NOMO-1 treated with DMSO at 0.1 percent for 48 hours (cell line): ENCODE data around the gene STOML1.

Source experiments
- DNase-seq: peaks from one replicate; lab custom pipeline; 2025; ENCODE audit not compliant: unreplicated experiment; lab: John Stamatoyannopoulos, UW

STOML1 gene

GRCh38 chr15:73991726-73992593 lies at the start of gene STOML1:
Gene STOML1, minus strand, starts transcription at chr15:73992295. Its CDS starts 72 bp downstream, at chr15:73992223.
- peak; percentile 87 for DNase-seq

- DNase-seq, result no peak
These were observed 49.2 kb upstream of the STOML1 start for GRCh38 chr15:74041311-74041756.

GRCh38 chr15:74040109-74040850 lies 48.2 kb upstream of the STOML1 start:
- no peak for DNase-seq

- DNase-seq, result no peak
These were observed 47.5 kb upstream of the STOML1 start for GRCh38 chr15:74039656-74040010.

GRCh38 chr15:74038707-74039655 lies 46.9 kb upstream of the STOML1 start:
- no peak for DNase-seq

- no peak for DNase-seq
These were observed 45.3 kb upstream of the STOML1 start for GRCh38 chr15:74037171-74038117.

GRCh38 chr15:74036271-74037170 lies 44.4 kb upstream of the STOML1 start:
- DNase-seq, result no peak

GRCh38 chr15:74035121-74036017 lies 43.3 kb upstream of the STOML1 start:
- no peak for DNase-seq

- no peak for DNase-seq
These were observed 42.2 kb upstream of the STOML1 start for GRCh38 chr15:74034206-74034755.

- no peak for DNase-seq
These were observed 40.8 kb upstream of the STOML1 start for GRCh38 chr15:74032606-74033561.

GRCh38 chr15:74032046-74032445 lies 40.0 kb upstream of the STOML1 start:
- no peak for DNase-seq

GRCh38 chr15:74028646-74029045 lies 36.6 kb upstream of the STOML1 start:
- no peak for DNase-seq

GRCh38 chr15:74027688-74028087 lies 35.6 kb upstream of the STOML1 start:
- DNase-seq, result no peak

- no peak for DNase-seq
These were observed 33.3 kb upstream of the STOML1 start for GRCh38 chr15:74025436-74025835.

GRCh38 chr15:74024687-74025086 lies 32.6 kb upstream of the STOML1 start:
- DNase-seq, result no peak

GRCh38 chr15:74022706-74023470 lies 30.8 kb upstream of the STOML1 start:
- DNase-seq, result no peak
